HG02623 (cell line): ENCODE measurements around the gene ZACN.

Experiments
- ATAC-seq: cut with Tn5 transposase; IDR thresholded peaks from one replicate; pipeline ENCODE4 v1.9.1; 2021; ENCODE audit warnings: moderate library complexity; ENCODE audit not compliant: unreplicated experiment

ZACN gene

GRCh38 chr17:76130473-76130872, 51.5 kb downstream of the ZACN start:
- ATAC-seq, result no peak

- ATAC-seq, result no peak
These were observed 52.2 kb downstream of the ZACN start for GRCh38 chr17:76131051-76131691.

GRCh38 chr17:76131692-76132573, 53.0 kb downstream of the ZACN start:
- ATAC-seq, result no peak
